Measurements from ENCODE around the gene KCNF1. TPM values are rescaled to one million over a fixed set of nuclear protein-coding genes. Genes with fewer than 3 reads are reported as not detected.

KCNF1 gene
- total RNA-seq, 1 donor from 2014 or later, result 3.1 TPM

GRCh38 chr2:10935366-10935918, 23.7 kb downstream of the KCNF1 start:
- Histone ChIP-seq H3K4me3 (ENCODE audit: low read depth, low read length) (no peak overlapping the region), H3K36me3 (ENCODE audit: control insufficient read depth, insufficient read depth, low read length) (no peaks in the 10 kb centered on the region), H3K27me3 (ENCODE audit: control insufficient read depth, insufficient read depth, low read length) (no peaks in the 10 kb centered on the region)
- DNase-seq (ENCODE audit: low read depth), result no peak
- no peak for TF ChIP-seq CTCF (IDR thresholded peaks at IDR 0.05; ENCODE audit: insufficient read depth, low read length, poor library complexity, severe bottlenecking)

GRCh38 chr2:10935953-10936942, 24.5 kb downstream of the KCNF1 start:
- no peak for TF ChIP-seq CTCF (IDR thresholded peaks at IDR 0.05; ENCODE audit: insufficient read depth, low read length, poor library complexity, severe bottlenecking)
- no peaks in the 10 kb centered on the region for H3K36me3 ChIP-seq (ENCODE audit: control insufficient read depth, insufficient read depth, low read length)
- H3K27me3 ChIP-seq (ENCODE audit: control insufficient read depth, insufficient read depth, low read length), result no peaks in the 10 kb centered on the region
- no peak overlapping the region for H3K4me3 ChIP-seq (ENCODE audit: low read depth, low read length)
- DNase-seq (ENCODE audit: low read depth), result peak; percentile 98

- H3K36me3 ChIP-seq (ENCODE audit: control insufficient read depth, insufficient read depth, low read length), result no peaks in the 10 kb centered on the region
- no peak for DNase-seq (ENCODE audit: low read depth)
- no peak for TF ChIP-seq CTCF (IDR thresholded peaks at IDR 0.05; ENCODE audit: insufficient read depth, low read length, poor library complexity, severe bottlenecking)
- H3K4me3 ChIP-seq (ENCODE audit: low read depth, low read length), result no peak overlapping the region
- H3K27me3 ChIP-seq (ENCODE audit: control insufficient read depth, insufficient read depth, low read length), result no peaks in the 10 kb centered on the region
Measured at GRCh38 chr2:10939058-10939457, 27.3 kb downstream of the KCNF1 start.

GRCh38 chr2:10940596-10940995, 28.9 kb downstream of the KCNF1 start:
- no peak for TF ChIP-seq CTCF (IDR thresholded peaks at IDR 0.05; ENCODE audit: insufficient read depth, low read length, poor library complexity, severe bottlenecking)

GRCh38 chr2:10941383-10941782, 29.6 kb downstream of the KCNF1 start:
- no peak overlapping the region for H3K4me3 ChIP-seq (ENCODE audit: low read depth, low read length)
- no peaks in the 10 kb centered on the region for H3K36me3 ChIP-seq (ENCODE audit: control insufficient read depth, insufficient read depth, low read length)
- TF ChIP-seq CTCF (IDR thresholded peaks at IDR 0.05; ENCODE audit: insufficient read depth, low read length, poor library complexity, severe bottlenecking), result no peak
- H3K27me3 ChIP-seq (ENCODE audit: control insufficient read depth, insufficient read depth, low read length), result no peaks in the 10 kb centered on the region
- no peak for DNase-seq (ENCODE audit: low read depth)

More at GRCh38 chr2:10940596-10940995, 28.9 kb downstream of the KCNF1 start:
- DNase-seq (ENCODE audit: low read depth), result no peak
- Histone ChIP-seq H3K27me3 (ENCODE audit: control insufficient read depth, insufficient read depth, low read length) (no peaks in the 10 kb centered on the region), H3K36me3 (ENCODE audit: control insufficient read depth, insufficient read depth, low read length) (no peaks in the 10 kb centered on the region), H3K4me3 (ENCODE audit: low read depth, low read length) (no peak overlapping the region)

Data from kidney epithelial cell (primary cell).